Erythroblast (primary cell): ENCODE data around the gene LOXHD1.

Source experiments
- GATA1 ChIP-seq: IDR thresholded peaks from 2 replicates; pipeline ENCODE4 v1.6.1; 2011; ENCODE audit warnings: low read depth, mild to moderate bottlenecking, control low read depth, low read length, moderate library complexity
- POLR2A ChIP-seq: IDR thresholded peaks from 2 replicates; pipeline ENCODE4 v1.6.1; 2011; ENCODE audit warnings: mild to moderate bottlenecking, low read length

DNA sequence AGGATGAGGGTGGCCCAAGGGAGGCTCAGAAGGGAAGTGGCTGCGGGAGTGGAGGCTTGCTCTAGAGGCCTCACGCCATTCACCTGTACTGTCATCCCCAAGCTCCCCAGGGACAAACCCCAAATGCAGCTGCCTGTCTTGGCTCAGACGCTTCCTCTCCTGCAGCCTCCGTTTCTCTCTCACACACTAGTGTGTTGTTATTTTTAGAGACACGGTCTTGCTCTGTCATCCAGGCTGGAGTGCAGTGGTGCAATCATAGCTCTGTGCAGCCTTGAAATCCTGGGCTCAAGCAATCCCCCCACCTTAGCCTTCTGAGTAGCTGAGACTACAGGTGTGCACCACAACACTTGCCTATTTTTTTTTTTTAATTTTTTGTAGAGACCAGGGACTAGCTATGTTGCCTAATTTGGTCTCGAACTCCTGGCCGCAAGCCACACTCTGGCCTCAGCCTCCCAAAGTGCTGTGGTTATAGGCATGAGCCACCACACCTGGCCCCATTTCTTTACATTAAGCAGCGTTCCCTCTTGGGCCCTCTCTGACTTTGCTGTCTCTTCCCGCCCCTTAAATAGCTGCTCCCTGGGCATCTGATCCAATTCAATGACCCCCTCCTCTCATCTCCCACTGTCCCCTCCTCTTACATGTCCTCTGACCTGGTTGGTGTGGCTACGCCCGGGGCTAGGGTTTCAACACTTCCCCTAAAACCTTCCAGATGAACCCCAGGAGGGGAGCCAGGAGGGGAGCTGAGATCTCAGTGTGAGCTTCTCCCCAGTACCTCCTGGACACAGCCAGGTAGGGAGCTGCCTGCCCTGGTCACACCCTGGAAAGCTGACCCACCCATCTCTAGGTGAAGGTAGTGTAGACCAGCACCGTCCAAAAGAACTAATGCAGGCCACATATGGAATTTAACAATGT lies 24.0 kb upstream of the LOXHD1 start:
- TF ChIP-seq POLR2A (no peak), GATA1 (no peak)
